ENCODE results near the gene TNFSF15.

- TF ChIP-seq USF2 (IDR thresholded peaks at IDR 0.05; ENCODE audit: low read depth, low read length) (no peak), MXI1 (IDR thresholded peaks at IDR 0.05; ENCODE audit: borderline replicate concordance, low read depth, low read length) (no peak), RFX5 (IDR thresholded peaks at IDR 0.05; ENCODE audit: low read depth, low read length) (no peak), CTCF (conservative IDR thresholded peaks at IDR 0.05; ENCODE audit: low read depth, low read length) (no peak), NFE2L2 (IDR thresholded peaks at IDR 0.05; ENCODE audit: low read depth, low read length) (no peak), ELK1 (IDR thresholded peaks at IDR 0.05; ENCODE audit: borderline replicate concordance, low read depth, low read length) (no peak), POLR2A (IDR thresholded peaks at IDR 0.05; ENCODE audit: low read depth, low read length) (no peak), BHLHE40 (IDR thresholded peaks at IDR 0.05; ENCODE audit: low read depth, low read length) (no peak), RAD21 (IDR thresholded peaks at IDR 0.05; ENCODE audit: low read length) (no peak), FOS (IDR thresholded peaks at IDR 0.05; ENCODE audit: low read depth, low read length) (no peak), CHD1 (IDR thresholded peaks at IDR 0.05; ENCODE audit: low read depth, low read length) (no peak), RCOR1 (IDR thresholded peaks at IDR 0.05; ENCODE audit: insufficient replicate concordance, low read length) (no peak), MAFK (IDR thresholded peaks at IDR 0.05; ENCODE audit: low read depth, low read length) (no peak), CEBPB (IDR thresholded peaks at IDR 0.05; ENCODE audit: low read depth, low read length) (no peak)
Measured at GRCh38 chr9:114787781-114788498, 17.9 kb downstream of the TNFSF15 start.

All from IMR-90 (cell line).